Neutrophil (primary cell): Measurements from ENCODE around the gene SEMA3D.

ENCODE experiments used
- H3K27ac ChIP-seq: fragments of 200-600 bp; sonication (generic); 2 replicates; pipeline ENCODE4 v1.5.1; 2016; ENCODE audit warnings: mild to moderate bottlenecking, moderate library complexity
- H3K27me3 ChIP-seq: fragments of 200-600 bp; sonication (generic); 2 replicates; pipeline ENCODE4 v1.6.0; 2016; ENCODE audit warnings: mild to moderate bottlenecking
- H3K36me3 ChIP-seq: fragments of 200-600 bp; sonication (generic); 2 replicates; pipeline ENCODE4 v1.5.1; 2017
- H3K4me1 ChIP-seq, 2 experiments: fragments of 200-600 bp in 1 of 2; sonication (generic) in 1 of 2; 1 replicate in 1 of 2; 2 replicates in 1 of 2; pipeline versions ENCODE4 v1.5.1 to v1.6.1; 2013 to 2016; ENCODE audit warnings: low read depth in 1 of 2, low read length in 1 of 2, mild to moderate bottlenecking in 1 of 2, moderate library complexity in 1 of 2; ENCODE audit not compliant: control insufficient read depth in 1 of 2, insufficient read depth in 1 of 2
- H3K4me3 ChIP-seq, 2 experiments: fragments of 200-600 bp in 1 of 2; sonication (generic) in 1 of 2; 1 replicate in 1 of 2; 2 replicates in 1 of 2; pipeline ENCODE4 v1.5.1; 2013 to 2016; ENCODE audit warnings: low read depth in 1 of 2, low read length in 1 of 2, mild to moderate bottlenecking in 1 of 2, moderate library complexity in 1 of 2
- H3K9me3 ChIP-seq: fragments of 200-600 bp; sonication (generic); 2 replicates; pipeline ENCODE4 v1.5.1; 2016
- CTCF ChIP-seq: fragments of 200-600 bp; sonication (generic); IDR thresholded peaks from 2 replicates; pipeline ENCODE4 v1.5.1; 2016; ENCODE audit warnings: antibody characterized with exemption

The SEMA3D gene

GRCh38 chr7:85078181-85078580 is 108.7 kb downstream of the SEMA3D start:
- H3K36me3 ChIP-seq, result no peaks in the 10 kb centered on the region
- no peak overlapping the region for H3K4me3 ChIP-seq
- no peaks in the 10 kb centered on the region for H3K27me3 ChIP-seq
- no peak for TF ChIP-seq CTCF
- H3K4me1 ChIP-seq, result no peaks in the 10 kb centered on the region
- no peaks in the 10 kb centered on the region for H3K9me3 ChIP-seq
- H3K27ac ChIP-seq, result no peak overlapping the region

GRCh38 chr7:85075864-85076263 is 111.0 kb downstream of the SEMA3D start:
- H3K9me3 ChIP-seq, result no peaks in the 10 kb centered on the region
- H3K27me3 ChIP-seq, result no peaks in the 10 kb centered on the region
- H3K27ac ChIP-seq, result no peak overlapping the region
- H3K36me3 ChIP-seq, result no peaks in the 10 kb centered on the region
- no peaks in the 10 kb centered on the region for H3K4me1 ChIP-seq
- no peak overlapping the region for H3K4me3 ChIP-seq
- TF ChIP-seq CTCF, result no peak

- no peak for TF ChIP-seq CTCF
- Histone ChIP-seq H3K4me1 (no peaks in the 10 kb centered on the region), H3K36me3 (no peaks in the 10 kb centered on the region), H3K27me3 (no peaks in the 10 kb centered on the region), H3K27ac (no peak overlapping the region), H3K4me3 (no peak overlapping the region), H3K9me3 (no peaks in the 10 kb centered on the region)
These were observed 111.9 kb downstream of the SEMA3D start for GRCh38 chr7:85074992-85075391.

GRCh38 chr7:85074016-85074415 is 112.8 kb downstream of the SEMA3D start:
- no peaks in the 10 kb centered on the region for H3K36me3 ChIP-seq
- TF ChIP-seq CTCF, result no peak
- no peaks in the 10 kb centered on the region for H3K9me3 ChIP-seq
- H3K4me3 ChIP-seq, result no peak overlapping the region
- no peaks in the 10 kb centered on the region for H3K4me1 ChIP-seq
- H3K27me3 ChIP-seq, result no peaks in the 10 kb centered on the region
- no peak overlapping the region for H3K27ac ChIP-seq

GRCh38 chr7:85070967-85071628 is 115.8 kb downstream of the SEMA3D start:
- Histone ChIP-seq H3K4me1 (no peaks in the 10 kb centered on the region), H3K36me3 (no peaks in the 10 kb centered on the region), H3K27ac (no peak overlapping the region), H3K4me3 (no peak overlapping the region), H3K27me3 (no peaks in the 10 kb centered on the region), H3K9me3 (no peaks in the 10 kb centered on the region)
- no peak for TF ChIP-seq CTCF
